HFFc6 (cell line): ENCODE data around the gene TMEM114. TPM values are rescaled to one million over a fixed set of nuclear protein-coding genes. Genes with fewer than 3 reads are reported as not detected.

Experiments used
- DNase-seq: peaks from one replicate; pipeline ENCODE4 v3.0.0-alpha.2; 2018
- H3K27ac Mint-ChIP-seq: 2 replicates; pipeline ENCODE4 v1.8.0; 2020; ENCODE audit warnings: mild to moderate bottlenecking, mixed read lengths
- H3K27me3 Mint-ChIP-seq: 2 replicates; pipeline ENCODE4 v1.8.0; 2021; ENCODE audit warnings: mild to moderate bottlenecking, moderate library complexity, mixed read lengths; ENCODE audit not compliant: insufficient read depth
- H3K36me3 Mint-ChIP-seq: 2 replicates; pipeline ENCODE4 v1.8.0; 2021; ENCODE audit warnings: low read depth, mixed read lengths
- H3K4me1 Mint-ChIP-seq: 2 replicates; pipeline ENCODE4 v1.8.0; 2020; ENCODE audit warnings: low read depth, mixed read lengths
- H3K4me3 Mint-ChIP-seq: 2 replicates; pipeline ENCODE4 v1.8.0; 2020; ENCODE audit warnings: mild to moderate bottlenecking, moderate library complexity, mixed read lengths
- H3K9me3 Mint-ChIP-seq: 2 replicates; pipeline ENCODE4 v1.8.0; 2020; ENCODE audit warnings: mild to moderate bottlenecking, mixed read lengths
- total RNA-seq, 6 experiments: library from RNA; stranded (reverse); fragmentation: NEBNext Ultra II Directional; extraction: Animal tissue kit (Norgen Biotek cat#: 25700); gene quantifications; 2 replicates in 1 of 6; 3 replicates in 5 of 6; pipeline ENCODE4 v1.2.3, GENCODE V29; 2021
- TF ChIP-seq, protein P1 (sequence below): fragments of 200-600 bp; sonication (generic); IDR thresholded peaks from 2 replicates; pipeline ENCODE4 v1.5.0; 2021; ENCODE audit warnings: antibody characterized with exemption, mild to moderate bottlenecking

TMEM114 gene
- total RNA-seq, 6 experiments from 2014 or later: not detected

DNA sequence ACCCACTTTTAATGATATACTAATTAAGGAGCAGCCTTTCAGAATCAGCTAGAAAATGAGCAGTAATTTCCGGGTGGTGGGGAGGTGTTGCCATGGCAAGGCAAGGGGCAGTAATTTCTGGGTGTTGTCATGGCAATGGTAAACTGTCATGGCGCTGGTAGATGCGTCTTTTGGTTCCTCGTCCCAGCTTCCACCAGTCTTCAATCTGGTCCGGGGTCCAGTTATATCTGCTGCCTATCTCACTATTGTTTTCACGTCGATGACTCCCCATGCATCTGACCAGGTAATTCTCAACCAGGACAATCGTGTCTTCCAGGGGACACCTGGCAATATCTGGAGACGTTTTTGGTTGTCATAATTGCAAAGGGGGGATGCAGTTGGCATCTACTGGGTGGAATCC lies 34.9 kb downstream of the TMEM114 start:
- TF ChIP-seq, protein P1, sequence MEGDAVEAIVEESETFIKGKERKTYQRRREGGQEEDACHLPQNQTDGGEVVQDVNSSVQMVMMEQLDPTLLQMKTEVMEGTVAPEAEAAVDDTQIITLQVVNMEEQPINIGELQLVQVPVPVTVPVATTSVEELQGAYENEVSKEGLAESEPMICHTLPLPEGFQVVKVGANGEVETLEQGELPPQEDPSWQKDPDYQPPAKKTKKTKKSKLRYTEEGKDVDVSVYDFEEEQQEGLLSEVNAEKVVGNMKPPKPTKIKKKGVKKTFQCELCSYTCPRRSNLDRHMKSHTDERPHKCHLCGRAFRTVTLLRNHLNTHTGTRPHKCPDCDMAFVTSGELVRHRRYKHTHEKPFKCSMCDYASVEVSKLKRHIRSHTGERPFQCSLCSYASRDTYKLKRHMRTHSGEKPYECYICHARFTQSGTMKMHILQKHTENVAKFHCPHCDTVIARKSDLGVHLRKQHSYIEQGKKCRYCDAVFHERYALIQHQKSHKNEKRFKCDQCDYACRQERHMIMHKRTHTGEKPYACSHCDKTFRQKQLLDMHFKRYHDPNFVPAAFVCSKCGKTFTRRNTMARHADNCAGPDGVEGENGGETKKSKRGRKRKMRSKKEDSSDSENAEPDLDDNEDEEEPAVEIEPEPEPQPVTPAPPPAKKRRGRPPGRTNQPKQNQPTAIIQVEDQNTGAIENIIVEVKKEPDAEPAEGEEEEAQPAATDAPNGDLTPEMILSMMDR: no peak
- Mint-ChIP-seq H3K4me1 (no peaks in the 10 kb centered on the region), H3K4me3 (no peak overlapping the region), H3K27me3 (peaks cover 15% of the 10 kb centered on the region), H3K9me3 (no peaks in the 10 kb centered on the region; the same call in 1 of the 2 replicates), H3K27ac (no peak overlapping the region), H3K36me3 (no peaks in the 10 kb centered on the region)
- no peak for DNase-seq

DNA sequence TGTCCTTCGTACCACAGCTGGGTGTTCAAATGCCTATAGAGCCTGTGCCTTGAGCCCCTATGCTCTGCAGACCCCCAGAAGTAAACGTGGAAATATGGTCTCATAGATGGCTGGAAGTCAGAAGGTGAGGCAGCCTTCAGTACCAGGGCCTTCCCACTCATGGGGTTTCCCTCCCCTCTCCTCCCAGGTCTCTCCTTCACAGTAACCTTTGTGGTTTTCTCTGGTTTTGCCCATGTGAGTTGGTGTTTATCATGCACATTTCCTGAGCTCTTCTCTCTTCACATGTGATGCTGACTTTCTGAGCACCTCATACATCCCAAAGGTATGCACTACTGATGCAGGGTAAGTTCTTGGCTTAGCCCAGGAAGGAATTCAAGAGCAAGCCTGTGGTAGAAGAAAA lies 35.4 kb downstream of the TMEM114 start:
- H3K36me3 Mint-ChIP-seq: no peaks in the 10 kb centered on the region
- H3K27me3 Mint-ChIP-seq: peaks cover 12% of the 10 kb centered on the region
- H3K4me1 Mint-ChIP-seq: no peaks in the 10 kb centered on the region
- H3K4me3 Mint-ChIP-seq: no peak overlapping the region
- TF ChIP-seq, protein P1: no peak
- H3K27ac Mint-ChIP-seq: no peak overlapping the region
- DNase-seq: no peak
- no peaks in the 10 kb centered on the region for H3K9me3 Mint-ChIP-seq

GRCh38 chr16:8554022-8554421 lies 36.3 kb downstream of the TMEM114 start:
- TF ChIP-seq, protein P1: no peak
- H3K4me3 Mint-ChIP-seq: no peak overlapping the region
- H3K27ac Mint-ChIP-seq: no peak overlapping the region
- H3K27me3 Mint-ChIP-seq: peaks cover 16% of the 10 kb centered on the region
- no peaks in the 10 kb centered on the region for H3K36me3 Mint-ChIP-seq
- no peak for DNase-seq
- no peaks in the 10 kb centered on the region for H3K9me3 Mint-ChIP-seq
- H3K4me1 Mint-ChIP-seq: no peaks in the 10 kb centered on the region

GRCh38 chr16:8552487-8553221 lies 37.7 kb downstream of the TMEM114 start:
- Mint-ChIP-seq H3K27me3 (peaks cover 16% of the 10 kb centered on the region; the same call in 1 of the 2 replicates), H3K9me3 (no peaks in the 10 kb centered on the region), H3K36me3 (no peaks in the 10 kb centered on the region), H3K4me3 (no peak overlapping the region), H3K27ac (no peak overlapping the region), H3K4me1 (no peaks in the 10 kb centered on the region)
- TF ChIP-seq, protein P1: no peak
- DNase-seq: no peak

DNA sequence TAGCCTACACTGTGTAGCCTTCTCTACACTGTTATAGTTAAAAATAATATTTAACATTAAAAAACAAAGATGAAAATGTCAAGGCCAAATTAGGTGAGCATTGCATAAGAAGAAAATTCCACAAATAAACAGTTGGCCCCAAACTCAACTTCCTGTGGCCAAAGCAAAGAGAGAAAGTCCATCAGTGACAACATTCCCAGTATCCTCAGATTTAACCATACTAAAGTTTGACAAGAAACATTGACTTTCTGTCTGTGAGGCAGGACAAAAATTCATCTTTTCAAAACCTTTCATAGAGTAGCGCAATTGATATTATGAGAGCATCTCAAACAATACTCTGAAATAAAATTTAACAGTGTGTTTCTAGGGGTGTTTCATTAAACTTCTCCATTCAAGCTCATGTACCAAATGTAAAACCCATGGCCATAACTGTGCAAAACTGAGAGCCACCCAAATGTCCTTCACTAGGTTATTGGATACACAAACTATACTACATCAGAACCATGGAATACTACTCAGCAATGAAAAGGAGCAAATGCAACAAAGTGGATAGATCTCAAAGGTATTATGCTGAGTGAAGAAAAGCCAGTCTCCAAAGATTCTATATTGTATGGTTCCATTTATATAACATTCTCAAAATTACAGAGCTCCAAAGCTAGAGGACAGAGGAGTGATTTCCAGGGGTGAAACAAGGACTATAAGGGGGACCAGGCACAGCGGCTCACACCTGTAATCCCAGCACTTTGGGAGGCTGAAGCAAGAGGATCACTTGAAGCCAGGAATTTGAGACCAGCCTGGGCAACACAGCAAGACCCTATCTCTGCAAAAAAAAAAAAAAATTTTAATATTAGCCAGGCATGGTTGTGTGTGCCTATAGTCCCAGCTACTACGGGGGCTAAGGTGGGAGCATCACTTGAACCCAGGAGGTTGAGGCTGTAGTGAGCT lies 38.7 kb downstream of the TMEM114 start:
- Mint-ChIP-seq H3K27ac (no peak overlapping the region), H3K36me3 (no peaks in the 10 kb centered on the region), H3K4me1 (no peaks in the 10 kb centered on the region), H3K27me3 (peaks cover 12% of the 10 kb centered on the region; the same call in 1 of the 2 replicates), H3K9me3 (no peaks in the 10 kb centered on the region), H3K4me3 (no peak overlapping the region)
- DNase-seq: no peak
- TF ChIP-seq, protein P1: no peak
